HepG2 (cell line): ENCODE results near the gene COBLL1. TPM values are rescaled to one million over a fixed set of nuclear protein-coding genes. Genes with fewer than 3 reads are reported as not detected.

ENCODE experiments used
- ASH2L ChIP-seq: fragments of 300-600, 200-600 bp; sonication (generic); IDR thresholded peaks from 2 replicates; pipeline ENCODE4 v1.7.0; 2017; ENCODE audit warnings: low read depth, mild to moderate bottlenecking, moderate library complexity, mixed read lengths, low read length; ENCODE audit not compliant: insufficient read length
- ATF7 ChIP-seq, 2 experiments: fragments of 450-650 bp in 1 of 2; sonication (generic) in 1 of 2; formaldehyde crosslinking in 1 of 2; IDR thresholded peaks; 2 replicates each; pipeline versions ENCODE4 v1.4.0 to v1.6.1; 2016 to 2020; ENCODE audit warnings: antibody characterized with exemption in 1 of 2, mild to moderate bottlenecking in 1 of 2, missing genetic modification reagents in 1 of 2
- GPBP1L1 ChIP-seq: sonication (generic); formaldehyde crosslinking; IDR thresholded peaks from 2 replicates; pipeline ENCODE4 v1.5.0; 2020; ENCODE audit warnings: mild to moderate bottlenecking, missing genetic modification reagents
- HOXA7 ChIP-seq: sonication (generic); formaldehyde crosslinking; IDR thresholded peaks from 2 replicates; pipeline ENCODE4 v1.8.1; 2022; ENCODE audit warnings: mild to moderate bottlenecking, missing genetic modification reagents, moderate library complexity
- ISL2 ChIP-seq: sonication (generic); formaldehyde crosslinking; IDR thresholded peaks from 2 replicates; pipeline ENCODE4 v1.5.0; 2020; ENCODE audit warnings: missing genetic modification reagents
- ISX ChIP-seq: sonication (generic); formaldehyde crosslinking; conservative IDR thresholded peaks from 2 replicates; pipeline ENCODE4 v1.5.0; 2020; ENCODE audit warnings: missing genetic modification reagents
- KDM1A ChIP-seq: IDR thresholded peaks from 2 replicates; pipeline ENCODE4 v1.6.1; 2016; ENCODE audit warnings: missing compliant biosample characterization
- KLF16 ChIP-seq, 2 experiments: sonication (generic) in 1 of 2; formaldehyde crosslinking in 1 of 2; IDR thresholded peaks; 2 replicates each; pipeline versions ENCODE4 v1.6.1 to v1.8.0; 2016 to 2023; ENCODE audit warnings: missing genetic modification reagents in 2 of 2, missing compliant biosample characterization in 1 of 2
- MED13 ChIP-seq: sonication (generic); formaldehyde crosslinking; IDR thresholded peaks from 2 replicates; pipeline ENCODE4 v1.5.0; 2020; ENCODE audit warnings: missing genetic modification reagents
- NCOA1 ChIP-seq: sonication (generic); formaldehyde crosslinking; IDR thresholded peaks from 2 replicates; pipeline ENCODE4 v1.9.0; 2021; ENCODE audit warnings: missing genetic modification reagents
- PBX2 ChIP-seq: IDR thresholded peaks from 2 replicates; pipeline ENCODE4 v1.6.1; 2016; ENCODE audit warnings: control low read depth
- PHF8 ChIP-seq: sonication (generic); formaldehyde crosslinking; IDR thresholded peaks from 2 replicates; pipeline ENCODE4 v1.5.0; 2020; ENCODE audit warnings: missing genetic modification reagents
- PRDM10 ChIP-seq: sonication (generic); formaldehyde crosslinking; IDR thresholded peaks from 2 replicates; pipeline ENCODE4 v1.4.0; 2020; ENCODE audit warnings: low read depth, missing genetic modification reagents
- RARA ChIP-seq: IDR thresholded peaks from 2 replicates; pipeline ENCODE4 v1.6.1; 2016; ENCODE audit warnings: missing genetic modification reagents, missing compliant biosample characterization
- SP2 ChIP-seq: sonication (generic); formaldehyde crosslinking; IDR thresholded peaks from 2 replicates; pipeline ENCODE4 v1.5.1; 2020; ENCODE audit warnings: mild to moderate bottlenecking, missing genetic modification reagents
- ZFP91 ChIP-seq: sonication (generic); formaldehyde crosslinking; IDR thresholded peaks from 2 replicates; pipeline ENCODE4 v1.9.0; 2022; ENCODE audit warnings: missing genetic modification reagents, mild to moderate bottlenecking, borderline replicate concordance
- ZNF563 ChIP-seq: sonication (generic); formaldehyde crosslinking; IDR thresholded peaks from 2 replicates; pipeline ENCODE4 v1.8.0; 2022; ENCODE audit warnings: mild to moderate bottlenecking, moderate library complexity, missing genetic modification reagents
- ZNF710 ChIP-seq: sonication (generic); formaldehyde crosslinking; IDR thresholded peaks from 2 replicates; pipeline ENCODE4 v1.5.0; 2020; ENCODE audit warnings: mild to moderate bottlenecking, missing genetic modification reagents, borderline replicate concordance
- polyA plus RNA-seq, 8 experiments: library from polyadenylated mRNA; depleted of rRNA in 3 of 8; stranded (reverse) in 7 of 8; unstranded in 1 of 8; fragments of >200 nt; fragmentation: Illumina TruSeq in 4 of 8; extraction: Trizol in 4 of 8; gene quantifications; 2 replicates each; pipeline versions ENCODE4 v1.2.1 to v1.2.3, GENCODE V29; 2011 to 2016; ENCODE audit warnings: low read depth in 4 of 8, missing spikeins in 1 of 8, mixed read lengths in 1 of 8; ENCODE audit not compliant: insufficient read depth in 1 of 8
- total RNA-seq, 5 experiments: library from RNA; depleted of rRNA; stranded (reverse); fragments of >200 nt; fragmentation: Illumina TruSeq; extraction: Trizol; gene quantifications; 2 replicates each; pipeline ENCODE4 v1.2.3, GENCODE V29; 2016; ENCODE audit warnings: low read depth in 1 of 5

The COBLL1 gene
- total and polyA plus RNA-seq, 2 of the 13 experiments (the other 11 are each of a cell fraction or from before 2014, with no cell fraction given): 32.6 to 86.8 TPM

GRCh38 chr2:164887434-164888144, 46.0 kb upstream of the COBLL1 start (continued):
- no peak for TF ChIP-seq PRDM10 (CRISPR knock-in tag)
- TF ChIP-seq ZNF710 (CRISPR knock-in tag): peak; percentile 76; the same call in 1 of the 2 replicates
- peak; percentile 99 for TF ChIP-seq ASH2L
- TF ChIP-seq SP2: no peak
- TF ChIP-seq PHF8: no peak
- TF ChIP-seq ISL2 (CRISPR knock-in tag): peak; percentile 97
- TF ChIP-seq KLF16 (CRISPR knock-in tag; IDR thresholded peaks at IDR 0.05): peak in 1 of 2 experiments; percentile 85; a peak in 1 of 4 replicates
- TF ChIP-seq ZNF563 (CRISPR knock-in tag): no peak
- peak; percentile 74 for TF ChIP-seq ATF7 (IDR thresholded peaks at IDR 0.05)
- no peak for TF ChIP-seq ATF7 (CRISPR knock-in tag; IDR thresholded peaks at IDR 0.05)
- TF ChIP-seq HOXA7: no peak
- TF ChIP-seq MED13 (CRISPR knock-in tag): peak; percentile 90; the same call in 1 of the 2 replicates
- TF ChIP-seq ZFP91 (CRISPR knock-in tag): no peak
- peak; percentile 86 for TF ChIP-seq RARA
- no peak for TF ChIP-seq ISX
- TF ChIP-seq KDM1A (CRISPR knock-in tag): no peak
- TF ChIP-seq PBX2 (CRISPR knock-in tag): no peak
- TF ChIP-seq NCOA1 (CRISPR knock-in tag): no peak
- TF ChIP-seq GPBP1L1 (CRISPR knock-in tag): no peak
